Measurements from ENCODE around the gene C9orf72. TPM values are rescaled to one million over a fixed set of nuclear protein-coding genes. Genes with fewer than 3 reads are reported as not detected.

Gene C9orf72
- total and polyA plus RNA-seq, 9 donors: 13.4 to 100 (median 23.8) TPM

- TF ChIP-seq CTCF (IDR thresholded peaks at IDR 0.05) (no peak), POLR2A (IDR thresholded peaks at IDR 0.05) (no peak)
- H3K27ac ChIP-seq: no peak overlapping the region
- no peak for DNase-seq
- no peak overlapping the region for H3K4me3 ChIP-seq
- H3K27me3 ChIP-seq: no peaks in the 10 kb centered on the region
- intact Hi-C loops (cut with DNase I): loop anchor here in 1 of 4 donors (5.0 kb wide), 1 partner anchor 200 kb away; no protein-coding TSS in a partner anchor
- no peaks in the 10 kb centered on the region for H3K9me3 ChIP-seq
- H3K36me3 ChIP-seq: no peaks in the 10 kb centered on the region
- peaks cover 28% of the 10 kb centered on the region for H3K4me1 ChIP-seq (ENCODE audit: insufficient read depth)
- WGBS, 3 donors: 94 to 98% (median 96%) methylated on average over 1 of the region's 1 CpG
Measured at GRCh38 chr9:27537756-27538155, 35.5 kb downstream of the C9orf72 start.

- TF ChIP-seq CTCF (IDR thresholded peaks at IDR 0.05) (no peak), EP300 (IDR thresholded peaks at IDR 0.05) (no peak), POLR2A (IDR thresholded peaks at IDR 0.05) (no peak)
- H3K36me3 ChIP-seq: no peaks in the 10 kb centered on the region
- H3K9me3 ChIP-seq: no peaks in the 10 kb centered on the region
- intact Hi-C loops (cut with DNase I): loop anchor here in 1 of 4 donors (5.0 kb wide), 1 partner anchor 200 kb away; no protein-coding TSS in a partner anchor
- H3K27ac ChIP-seq: no peak overlapping the region
- WGBS, 3 donors: 70 to 76% (median 75%) methylated on average over 7 of the region's 7 CpGs
- no peak for DNase-seq
- no peaks in the 10 kb centered on the region for H3K27me3 ChIP-seq
- H3K4me1 ChIP-seq (ENCODE audit: insufficient read depth): peaks cover 31% of the 10 kb centered on the region
- H3K4me3 ChIP-seq: no peak overlapping the region
Measured at GRCh38 chr9:27537027-27537435, 36.2 kb downstream of the C9orf72 start.

GRCh38 chr9:27536168-27536567 lies 37.1 kb downstream of the C9orf72 start:
- WGBS, 3 donors: 72 to 87% (median 77%) methylated on average over 3 of the region's 3 CpGs
- Histone ChIP-seq H3K36me3 (no peaks in the 10 kb centered on the region), H3K9me3 (no peaks in the 10 kb centered on the region), H3K4me3 (no peak overlapping the region), H3K4me1 (ENCODE audit: insufficient read depth) (peaks cover 31% of the 10 kb centered on the region), H3K27ac (no peak overlapping the region), H3K27me3 (no peaks in the 10 kb centered on the region)
- DNase-seq: no peak
- intact Hi-C loops (cut with DNase I): loop anchor here in 1 of 4 donors (5.0 kb wide), 1 partner anchor 199 kb away; no protein-coding TSS in a partner anchor
- TF ChIP-seq POLR2A (IDR thresholded peaks at IDR 0.05) (no peak), CTCF (IDR thresholded peaks at IDR 0.05) (no peak), EP300 (IDR thresholded peaks at IDR 0.05) (no peak)

GRCh38 chr9:27535701-27536118 lies 37.6 kb downstream of the C9orf72 start:
- peak in 1 of 5 donors; percentile 18 for DNase-seq
- Histone ChIP-seq H3K9me3 (no peaks in the 10 kb centered on the region), H3K4me1 (ENCODE audit: insufficient read depth) (peaks cover 29% of the 10 kb centered on the region), H3K36me3 (no peaks in the 10 kb centered on the region), H3K27me3 (no peaks in the 10 kb centered on the region), H3K27ac (no peak overlapping the region), H3K4me3 (no peak overlapping the region)
- intact Hi-C loops (cut with DNase I): loop anchor here in 1 of 4 donors (5.0 kb wide), 1 partner anchor 198 kb away; no protein-coding TSS in a partner anchor
- WGBS, 3 donors: 78 to 87% (median 86%) methylated on average over 3 of the region's 3 CpGs
- TF ChIP-seq EP300 (IDR thresholded peaks at IDR 0.05) (no peak), CTCF (IDR thresholded peaks at IDR 0.05) (no peak)
